NCI-H2227 treated with DMSO at 0.1 percent for 48 hours (cell line): ENCODE measurements around the gene LOXL1.

Experiments used
- DNase-seq: peaks from one replicate; lab custom pipeline; 2025; lab: John Stamatoyannopoulos, UW

Gene LOXL1

GRCh38 chr15:73926219-73927002 is at the start of gene LOXL1:
Gene LOXL1, plus strand, starts transcription at chr15:73926462. Its CDS starts 322 bp downstream, at chr15:73926784.
- DNase-seq, result no peak

- DNase-seq, result no peak
These were observed 46.8 kb upstream of the LOXL1 start for GRCh38 chr15:73879426-73879825.

DNA sequence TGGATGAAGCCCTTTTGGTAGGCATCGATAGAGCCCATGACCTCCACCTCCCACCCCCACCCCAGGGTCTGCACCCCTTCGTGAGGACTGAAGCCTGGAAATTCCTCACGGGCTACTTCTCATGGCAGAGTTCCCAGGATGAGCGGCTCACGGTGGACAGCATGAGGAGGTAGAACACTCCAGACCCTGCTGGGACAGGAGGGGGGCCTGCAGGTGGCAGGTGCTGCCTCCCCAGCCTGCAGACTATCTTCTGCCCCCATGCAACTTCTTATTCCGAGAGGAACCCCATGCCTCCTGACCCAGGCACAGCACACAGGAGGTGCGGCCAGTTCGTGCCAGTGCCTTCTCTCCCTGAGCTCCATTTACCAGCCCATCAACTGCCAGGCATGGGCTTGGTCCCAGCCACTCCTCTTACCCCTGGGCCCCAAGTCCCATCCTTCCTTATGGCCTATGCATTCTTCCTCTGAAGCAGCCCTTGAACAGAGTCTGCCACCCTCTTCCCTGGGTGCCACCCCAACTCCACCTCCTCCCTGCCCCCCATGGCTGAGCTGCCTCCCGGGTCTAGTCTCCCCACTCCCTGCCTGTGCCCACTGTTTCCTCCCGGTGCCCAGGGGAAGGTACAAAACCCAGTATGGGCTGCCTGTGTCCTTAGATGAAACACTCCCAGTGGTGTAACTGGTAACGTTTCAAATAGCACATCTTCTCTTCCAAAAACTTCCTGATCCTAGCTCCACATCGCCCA is 44.5 kb upstream of the LOXL1 start:
- DNase-seq, result no peak

GRCh38 chr15:73882761-73883419 is 43.4 kb upstream of the LOXL1 start:
- DNase-seq, result no peak

- DNase-seq, result no peak
These were observed 42.1 kb upstream of the LOXL1 start for GRCh38 chr15:73884159-73884558.

GRCh38 chr15:73885954-73886700 is 40.1 kb upstream of the LOXL1 start:
- no peak for DNase-seq

DNA sequence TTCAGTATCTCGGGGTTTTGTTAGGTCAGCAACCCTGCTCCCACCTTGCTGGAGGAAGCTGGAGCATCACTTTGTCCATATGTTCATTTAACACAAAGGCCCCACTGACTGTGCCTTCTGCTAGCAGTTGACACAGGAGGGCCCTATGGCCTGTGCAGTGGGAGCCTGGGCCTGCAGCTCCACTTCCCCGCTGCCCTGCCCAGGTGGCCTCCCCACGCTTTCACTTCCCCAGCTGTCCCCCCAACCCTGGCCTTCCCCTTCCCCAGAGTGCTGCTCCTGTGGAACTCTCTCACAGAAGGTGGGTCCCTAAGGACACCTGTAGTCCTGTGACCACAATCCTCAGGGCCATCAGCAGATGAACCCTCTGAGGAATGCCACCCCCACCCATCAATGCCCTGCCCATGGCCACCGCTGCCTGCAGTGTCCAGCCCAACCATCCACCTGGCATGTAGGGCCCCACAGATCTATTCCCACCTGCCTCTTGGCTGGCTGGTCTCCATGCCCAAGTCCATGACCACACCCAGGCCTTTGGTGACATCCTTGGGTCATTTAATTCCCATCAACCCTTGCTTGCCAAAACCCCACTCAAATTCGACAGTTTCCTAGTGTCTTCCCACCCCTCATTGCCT is 39.4 kb upstream of the LOXL1 start:
- DNase-seq, result no peak

DNA sequence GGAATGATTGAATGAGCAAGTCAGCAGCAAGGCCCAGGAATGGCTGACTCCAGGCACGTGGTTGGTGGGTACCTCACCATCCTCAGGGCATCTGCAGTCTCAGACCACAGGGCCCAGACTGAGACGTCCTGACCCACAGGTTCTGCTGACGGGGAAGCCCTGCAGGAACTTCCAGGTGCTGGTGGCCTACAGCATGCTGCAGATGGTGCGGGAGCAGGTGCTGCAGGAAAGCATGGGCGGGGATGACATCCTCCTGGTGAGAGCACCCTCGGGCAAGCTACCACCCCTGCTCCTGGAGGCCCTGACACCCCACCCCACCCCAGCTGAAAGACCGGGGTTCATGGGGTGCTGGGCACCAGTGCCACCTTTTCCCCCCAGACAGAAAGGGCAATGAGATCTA is 38.8 kb upstream of the LOXL1 start:
- no peak for DNase-seq

GRCh38 chr15:73888224-73889041 is 37.8 kb upstream of the LOXL1 start:
- DNase-seq, result no peak

GRCh38 chr15:73889053-73889761 is 37.1 kb upstream of the LOXL1 start:
- DNase-seq, result no peak

- DNase-seq, result no peak
These were observed 36.5 kb upstream of the LOXL1 start for GRCh38 chr15:73889762-73890124.

DNA sequence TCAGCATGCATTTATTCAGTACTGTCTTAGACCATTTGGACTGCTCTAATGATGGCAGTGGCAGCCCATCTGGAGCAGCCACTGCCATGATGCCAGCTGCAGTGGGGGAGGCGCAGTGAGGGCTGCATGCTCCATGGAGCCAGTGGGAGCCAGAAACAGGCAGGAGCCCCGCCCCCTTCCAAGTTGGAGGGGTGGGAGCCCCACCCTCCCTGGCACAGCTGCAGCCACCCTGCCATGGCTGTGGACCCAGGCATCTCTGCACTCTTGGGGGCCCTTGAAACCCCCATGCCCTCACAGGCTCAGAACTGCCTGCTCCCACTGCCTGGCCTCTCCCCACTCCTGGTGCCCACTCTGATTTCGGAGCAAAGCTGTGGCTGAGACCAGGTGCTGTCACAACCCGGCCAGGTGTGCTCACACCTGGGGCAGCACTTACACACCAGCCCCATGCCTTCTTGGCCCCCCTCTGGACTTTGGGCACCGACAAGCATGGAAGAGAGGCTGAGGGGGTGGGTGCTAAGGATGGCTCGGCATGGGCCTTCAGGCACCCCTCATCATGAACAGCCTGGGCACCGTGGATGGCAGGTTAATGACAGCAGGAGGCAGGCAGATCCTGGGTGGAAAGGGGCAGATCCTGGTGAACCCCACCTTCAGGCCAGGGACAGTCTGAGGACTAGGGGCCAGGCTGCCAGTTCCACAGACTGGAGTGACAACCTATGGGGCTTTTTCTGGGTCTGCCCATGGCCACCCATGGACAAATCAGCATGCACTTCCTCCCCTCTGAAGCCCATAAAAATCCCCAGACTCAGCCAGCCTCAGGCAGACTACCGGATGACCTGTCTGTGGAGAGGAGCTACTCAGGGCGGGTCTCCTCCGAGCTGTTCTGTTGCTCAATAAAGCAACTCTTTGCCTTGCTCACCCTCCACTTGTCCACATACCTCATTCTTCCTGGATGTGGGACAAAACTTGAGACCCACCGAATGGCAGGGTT is 34.6 kb upstream of the LOXL1 start:
- DNase-seq, result no peak

DNA sequence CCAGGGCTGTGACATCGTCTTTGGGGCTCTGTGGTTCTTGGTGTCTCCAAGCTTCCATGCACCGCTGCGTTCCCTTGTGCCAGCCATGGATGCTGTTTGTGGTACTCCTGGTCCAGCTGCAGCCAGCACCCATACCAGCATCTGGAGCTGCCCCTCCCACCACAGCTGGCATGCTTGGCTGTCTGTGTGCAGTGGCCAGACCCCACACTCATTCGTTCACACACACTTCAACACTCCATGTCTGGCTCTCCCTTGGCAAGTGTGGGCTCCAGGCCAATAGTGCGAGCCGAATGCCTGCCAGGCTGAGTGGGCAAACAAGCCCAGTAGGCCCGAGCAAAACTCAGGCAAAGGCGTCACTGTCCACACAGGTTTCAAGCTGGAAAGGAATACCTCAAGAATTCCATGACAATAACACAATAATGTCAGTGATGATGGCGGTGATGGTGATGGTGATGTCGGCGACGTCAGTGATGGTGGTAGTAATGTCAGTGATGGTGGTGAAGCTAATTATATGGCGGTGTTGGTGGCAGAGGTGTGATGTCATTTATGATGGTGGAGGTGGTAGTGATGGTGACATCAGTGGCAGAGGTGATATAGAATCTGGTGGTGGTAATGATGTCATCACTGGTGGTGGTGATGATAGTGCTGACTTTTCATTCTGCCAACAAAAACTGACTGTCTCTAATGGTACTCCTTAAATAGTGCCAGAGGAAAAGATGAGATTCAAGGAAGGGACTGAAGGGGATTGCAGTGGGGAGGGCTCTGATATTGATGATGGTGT is 33.6 kb upstream of the LOXL1 start:
- no peak for DNase-seq

DNA sequence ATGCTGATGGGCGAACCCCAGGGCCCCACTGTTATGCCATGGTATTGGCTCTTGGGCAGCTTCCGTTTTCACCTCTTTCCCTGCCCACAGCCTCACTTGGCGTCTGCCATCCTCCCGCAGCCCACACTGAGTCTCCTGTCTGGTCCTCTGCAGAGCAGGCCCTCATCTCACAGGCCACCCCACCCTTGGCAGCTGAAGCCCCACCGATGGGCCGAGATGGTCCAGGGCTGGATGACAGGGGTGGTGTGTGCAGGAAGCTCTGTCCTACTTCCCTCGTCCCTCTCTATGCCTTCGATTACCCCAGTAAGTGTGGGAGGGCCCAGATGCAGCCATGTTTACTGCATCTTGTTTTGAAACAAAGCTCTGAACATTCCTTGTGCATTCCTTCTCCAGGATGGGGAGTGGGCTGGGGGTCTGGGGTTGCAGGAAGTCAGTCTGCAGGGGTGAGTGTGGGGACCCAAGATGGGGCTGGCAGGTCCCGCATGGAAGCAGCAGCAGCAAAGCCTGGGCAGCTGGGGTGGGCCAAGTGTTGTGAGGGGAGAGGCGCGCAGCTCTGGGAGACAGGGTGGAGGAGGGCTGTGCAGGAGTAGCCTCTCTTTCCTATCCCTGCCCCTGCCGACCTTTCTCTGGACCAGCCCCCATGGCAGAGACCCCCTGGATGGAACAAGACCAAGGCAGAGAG is 32.0 kb upstream of the LOXL1 start:
- no peak for DNase-seq

- no peak for DNase-seq
These were observed 28.6 kb upstream of the LOXL1 start for GRCh38 chr15:73897441-73898261.

DNA sequence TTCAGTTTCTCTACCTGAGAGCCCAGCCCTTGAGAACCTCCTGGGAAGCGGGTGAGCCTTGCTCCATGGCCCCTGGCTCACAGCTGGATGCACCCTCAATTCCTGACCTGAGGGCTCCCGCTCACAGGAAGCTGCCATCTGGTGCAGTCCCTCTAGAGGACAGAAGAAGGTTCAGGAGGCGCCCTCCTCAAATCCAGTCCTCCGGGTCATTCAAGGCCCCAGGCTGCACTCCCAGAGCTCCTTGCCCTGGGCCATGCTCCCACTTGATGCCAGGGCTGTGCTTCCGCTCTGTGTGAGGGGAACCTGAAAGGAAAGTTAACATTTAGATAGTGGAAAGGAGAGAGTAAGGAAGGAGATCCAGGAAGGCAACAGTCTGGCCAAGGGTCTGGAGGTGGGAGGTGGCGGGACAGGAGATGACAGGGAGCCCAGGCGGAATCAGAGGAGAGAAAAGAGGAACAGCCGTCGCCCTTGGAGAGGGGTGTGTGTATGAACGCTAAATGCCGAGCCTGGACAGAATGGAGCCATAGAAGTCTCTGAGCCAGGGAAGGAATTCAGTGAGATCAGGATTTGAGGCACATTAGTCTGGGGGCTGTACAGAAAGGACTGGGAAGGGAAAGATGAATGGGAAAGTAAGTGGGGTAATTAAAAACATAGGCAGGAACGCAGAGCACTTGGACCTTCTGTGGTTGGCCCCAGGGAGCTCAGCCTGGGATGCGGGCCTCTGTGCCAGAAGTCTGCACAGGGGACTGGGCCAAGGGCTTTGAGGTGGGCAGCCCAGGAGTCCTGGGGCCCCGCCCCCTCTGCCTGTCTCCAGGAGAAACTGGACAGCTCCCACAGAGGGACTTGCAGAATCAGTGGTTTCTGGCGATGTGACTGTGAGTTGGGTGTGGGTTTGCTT is 26.8 kb upstream of the LOXL1 start:
- DNase-seq, result no peak
